Liver (tissue), 9 donors: ENCODE data around the gene ELL. TPM values are rescaled to one million over a fixed set of nuclear protein-coding genes. Genes with fewer than 3 reads are reported as not detected.
A peak's percentile ranks its signal among the peaks of the same experiment; 100 is the strongest.

Source experiments
- DNase-seq: peaks from one replicate; pipeline ENCODE4 v3.0.0-alpha.2; 2017; ENCODE audit warnings: low spot score
- H3K27ac ChIP-seq, 2 donors: one replicate each; pipeline ENCODE4 v1.7.0; 2013; ENCODE audit warnings: inconsistent platforms in 2 of 2, low read length in 2 of 2, control low read depth in 1 of 2, low read depth in 1 of 2, mild to moderate bottlenecking in 1 of 2
- H3K27me3 ChIP-seq, 4 donors: one replicate each; pipeline versions ENCODE4 v1.6.1 to v1.7.0; 2013; ENCODE audit warnings: low read length in 3 of 4, inconsistent platforms in 1 of 4, mild to moderate bottlenecking in 1 of 4, moderate library complexity in 1 of 4; ENCODE audit not compliant: control insufficient read depth in 4 of 4, insufficient read depth in 4 of 4
- H3K36me3 ChIP-seq, 4 donors: one replicate each; pipeline versions ENCODE4 v1.6.1 to v1.7.0; 2013; ENCODE audit warnings: low read length in 3 of 4, mild to moderate bottlenecking in 3 of 4, low read depth in 1 of 4, moderate library complexity in 1 of 4; ENCODE audit not compliant: control insufficient read depth in 4 of 4, insufficient read depth in 3 of 4
- H3K4me1 ChIP-seq, 4 donors: one replicate each; pipeline versions ENCODE4 v1.6.1 to v1.7.0; 2013; ENCODE audit warnings: low read length in 3 of 4, mild to moderate bottlenecking in 3 of 4, moderate library complexity in 1 of 4; ENCODE audit not compliant: control insufficient read depth in 4 of 4, insufficient read depth in 4 of 4
- H3K4me3 ChIP-seq, 3 donors: one replicate each; pipeline versions ENCODE4 v1.6.1 to v1.7.0; 2013; ENCODE audit warnings: low read length in 3 of 3, control low read depth in 1 of 3, low read depth in 1 of 3, mild to moderate bottlenecking in 1 of 3
- H3K9ac ChIP-seq, 2 donors: one replicate each; pipeline ENCODE4 v1.7.0; 2013; ENCODE audit warnings: low read length in 2 of 2, mild to moderate bottlenecking in 2 of 2, moderate library complexity in 2 of 2, control low read depth in 1 of 2, low read depth in 1 of 2
- H3K9me3 ChIP-seq, 4 donors: one replicate each; pipeline versions ENCODE4 v1.6.1 to v1.7.0; 2013; ENCODE audit warnings: low read length in 3 of 4; ENCODE audit not compliant: control insufficient read depth in 4 of 4
- ATF3 ChIP-seq: IDR thresholded peaks from 2 replicates; pipeline ENCODE4 v1.6.1; 2016; ENCODE audit warnings: antibody characterized with exemption
- EGR1 ChIP-seq, 2 donors: IDR thresholded peaks; 2 replicates each; pipeline ENCODE4 v1.6.1; 2016 to 2018; ENCODE audit warnings: antibody characterized with exemption in 2 of 2, low read depth in 2 of 2
- FOXA1 ChIP-seq: IDR thresholded peaks from 2 replicates; pipeline ENCODE4 v1.6.1; 2016; ENCODE audit warnings: antibody characterized with exemption
- FOXA2 ChIP-seq: IDR thresholded peaks from 2 replicates; pipeline ENCODE4 v1.6.1; 2016; ENCODE audit warnings: antibody characterized with exemption
- GABPA ChIP-seq, 2 donors: IDR thresholded peaks in 1 of 2; conservative IDR thresholded peaks in 1 of 2; 2 replicates each; pipeline ENCODE4 v1.6.1; 2016; ENCODE audit warnings: antibody characterized with exemption in 2 of 2, mild to moderate bottlenecking in 1 of 2, moderate library complexity in 1 of 2
- HNF4A ChIP-seq, 2 donors: conservative IDR thresholded peaks; 2 replicates each; pipeline ENCODE4 v1.6.1; 2016; ENCODE audit warnings: antibody characterized with exemption in 2 of 2, mild to moderate bottlenecking in 2 of 2
- JUND ChIP-seq, 2 donors: IDR thresholded peaks; 2 replicates each; pipeline ENCODE4 v1.6.1; 2016; ENCODE audit warnings: antibody characterized with exemption in 2 of 2
- MAX ChIP-seq: IDR thresholded peaks from 2 replicates; pipeline ENCODE4 v1.6.1; 2016; ENCODE audit warnings: antibody characterized with exemption
- NR2F2 ChIP-seq: IDR thresholded peaks from 2 replicates; pipeline ENCODE4 v1.6.1; 2016; ENCODE audit warnings: antibody characterized with exemption
- RAD21 ChIP-seq, 2 donors: IDR thresholded peaks; 2 replicates each; pipeline ENCODE4 v1.6.1; 2016; ENCODE audit warnings: antibody characterized with exemption in 2 of 2, mild to moderate bottlenecking in 2 of 2
- REST ChIP-seq: IDR thresholded peaks from 2 replicates; pipeline ENCODE4 v1.6.1; 2016; ENCODE audit warnings: antibody characterized with exemption, mild to moderate bottlenecking
- RXRA ChIP-seq, 2 donors: IDR thresholded peaks; 2 replicates each; pipeline ENCODE4 v1.6.1; 2017 to 2018; ENCODE audit warnings: antibody characterized with exemption in 2 of 2, mild to moderate bottlenecking in 1 of 2
- SP1 ChIP-seq: IDR thresholded peaks from 2 replicates; pipeline ENCODE4 v1.6.1; 2018; ENCODE audit warnings: antibody characterized with exemption, mild to moderate bottlenecking
- TAF1 ChIP-seq: conservative IDR thresholded peaks from 2 replicates; pipeline ENCODE4 v1.6.1; 2016; ENCODE audit warnings: antibody characterized with exemption, mild to moderate bottlenecking
- ZBTB33 ChIP-seq: IDR thresholded peaks from 2 replicates; pipeline ENCODE4 v1.6.1; 2016; ENCODE audit warnings: antibody characterized with exemption
- WGBS: extraction: QIAGEN DNeasy Blood & Tissue Kit; methylation state at CpG from one replicate; pipeline ENCODE4 v1.1.7; 2013; 5-methylcytosine and 5-hydroxymethylcytosine counted together
- polyA plus RNA-seq, 2 donors: library from polyadenylated mRNA; stranded (reverse) in 1 of 2; unstranded in 1 of 2; fragments of 200-250 nt in 1 of 2; fragments of >200 nt in 1 of 2; fragmentation: Nextera tagmentation in 1 of 2; extraction: Ambion mirVana in 1 of 2; gene quantifications; one replicate each; pipeline versions ENCODE4 v1.2.1 to v1.2.3, GENCODE V29; 2013 to 2015
- total RNA-seq, 2 donors: library from RNA; depleted of rRNA; stranded (reverse); fragments of >200 nt; gene quantifications; one replicate each; pipeline ENCODE4 v1.2.3, GENCODE V29; 2014
- donor health status: healthy.
- donor health status: healthy.
- donor health status: healthy.
- donor health status: healthy.
- donor health status: healthy.

The ELL gene
- total and polyA plus RNA-seq, 4 donors: 4.5 to 10.5 (median 6.6) TPM

GRCh38 chr19:18418029-18418482, 103.8 kb downstream of the ELL start:
- DNase-seq: no peak
- Histone ChIP-seq H3K27me3 (no peaks in the 10 kb centered on the region), H3K27ac (peak overlapping the region; percentile 89 to 94), H3K4me1 (peaks cover 9 to 49% (median 28%) of the 10 kb centered on the region in 4 donors), H3K9me3 (no peaks in the 10 kb centered on the region), H3K9ac (no peak overlapping the region), H3K4me3 (no peak overlapping the region), H3K36me3 (no peaks in the 10 kb centered on the region)
- WGBS: 9% methylated on average over 30 of the region's 30 CpGs
- TF ChIP-seq EGR1 (IDR thresholded peaks at IDR 0.05; ENCODE audit: low read depth in 2 of 2) (no peak), FOXA1 (no peak), SP1 (no peak), GABPA (IDR thresholded peaks at IDR 0.05 in 1 of 2, conservative IDR thresholded peaks at IDR 0.05 in 1 of 2) (no peak)

- 3% methylated on average over 53 of the region's 53 CpGs for WGBS
- Histone ChIP-seq H3K9ac (no peak overlapping the region), H3K36me3 (no peaks in the 10 kb centered on the region), H3K4me3 (peak overlapping the region in 1 of 3 donors; percentile 8), H3K27ac (peak overlapping the region; percentile 89 to 94), H3K9me3 (no peaks in the 10 kb centered on the region), H3K27me3 (no peaks in the 10 kb centered on the region), H3K4me1 (peaks cover 9 to 49% (median 28%) of the 10 kb centered on the region in 4 donors)
- DNase-seq: peak; percentile 53
- no peak for TF ChIP-seq NR2F2
- no peak for TF ChIP-seq ATF3
- no peak for TF ChIP-seq TAF1
- TF ChIP-seq GABPA (IDR thresholded peaks at IDR 0.05 in 1 of 2, conservative IDR thresholded peaks at IDR 0.05 in 1 of 2): peak in 1 of 2 donors; percentile 50
Observed at GRCh38 chr19:18417250-18418028, 104.4 kb downstream of the ELL start.

- Histone ChIP-seq H3K27me3 (no peaks in the 10 kb centered on the region), H3K4me3 (peak overlapping the region in 1 of 3 donors; percentile 14), H3K27ac (peak overlapping the region; percentile 89 to 94), H3K4me1 (peaks cover 9 to 49% (median 28%) of the 10 kb centered on the region in 4 donors), H3K9ac (no peak overlapping the region), H3K9me3 (no peaks in the 10 kb centered on the region), H3K36me3 (no peaks in the 10 kb centered on the region)
- DNase-seq: peak; percentile 76
- WGBS: 3% methylated on average over 44 of the region's 44 CpGs
- TF ChIP-seq REST (no peak), FOXA1 (no peak), JUND (IDR thresholded peaks at IDR 0.05) (no peak), MAX (no peak), RAD21 (IDR thresholded peaks at IDR 0.05) (no peak), SP1 (no peak), EGR1 (IDR thresholded peaks at IDR 0.05; ENCODE audit: low read depth in 2 of 2) (no peak), FOXA2 (no peak), ZBTB33 (no peak), NR2F2 (no peak), RXRA (IDR thresholded peaks at IDR 0.05) (no peak), HNF4A (conservative IDR thresholded peaks at IDR 0.05) (no peak), ATF3 (no peak)
Observed at GRCh38 chr19:18416778-18417249, 105.1 kb downstream of the ELL start.
